A673 (cell line): ENCODE data around the gene DYNLT3.

Experiments used
- CTCF ChIP-seq: fragments of 300-800, 200-600 bp; sonication (generic); conservative IDR thresholded peaks from 2 replicates; pipeline ENCODE4 v1.5.1; 2017; ENCODE audit warnings: low read depth, mild to moderate bottlenecking, antibody characterized with exemption, low read length, moderate library complexity, mixed read lengths
- EZH2 ChIP-seq: fragments of 200-600 bp; sonication (generic); IDR thresholded peaks from 2 replicates; pipeline ENCODE4 v1.6.1; 2017; ENCODE audit warnings: borderline replicate concordance, low read depth, mild to moderate bottlenecking, mixed read lengths, antibody characterized with exemption, low read length; ENCODE audit not compliant: poor library complexity, severe bottlenecking

- no peak for TF ChIP-seq CTCF
- TF ChIP-seq EZH2: no peak
Observed at GRCh38 chrX:37840931-37841330, 6.4 kb downstream of the DYNLT3 start.
